ENCODE data around the gene RNF17.

Gene RNF17

GRCh38 chr13:24734950-24735349 lies 29.0 kb upstream of the RNF17 start:
- no peak for DNase-seq (ENCODE audit: low spot score)
- TF ChIP-seq CTCF (IDR thresholded peaks at IDR 0.05; ENCODE audit: borderline replicate concordance, control extremely low read depth, extremely low read depth, insufficient read depth, missing control alignments), result no peak

GRCh38 chr13:24737042-24737441 lies 26.9 kb upstream of the RNF17 start:
- in situ Hi-C loops (cut with MboI; ENCODE audit: low sequenced_read_pairs, unreplicated experiment), result loop anchor here (25.0 kb wide), 1 partner anchor 250 kb away; no protein-coding TSS in a partner anchor
- no peak for TF ChIP-seq CTCF (IDR thresholded peaks at IDR 0.05; ENCODE audit: borderline replicate concordance, control extremely low read depth, extremely low read depth, insufficient read depth, missing control alignments)

More at GRCh38 chr13:24734950-24735349, 29.0 kb upstream of the RNF17 start:
- in situ Hi-C loops (cut with MboI; ENCODE audit: low sequenced_read_pairs, unreplicated experiment), result loop anchor here (25.0 kb wide), 1 partner anchor 252 kb away; no protein-coding TSS in a partner anchor

GRCh38 chr13:24738366-24738847 lies 25.6 kb upstream of the RNF17 start:
- TF ChIP-seq CTCF (IDR thresholded peaks at IDR 0.05; ENCODE audit: borderline replicate concordance, control extremely low read depth, extremely low read depth, insufficient read depth, missing control alignments), result no peak
- DNase-seq (ENCODE audit: low spot score), result no peak
- in situ Hi-C loops (cut with MboI; ENCODE audit: low sequenced_read_pairs, unreplicated experiment), result loop anchor here (25.0 kb wide), 1 partner anchor 249 kb away; no protein-coding TSS in a partner anchor

More at GRCh38 chr13:24737042-24737441, 26.9 kb upstream of the RNF17 start:
- DNase-seq (ENCODE audit: low spot score), result no peak

GRCh38 chr13:24740014-24740890 lies 23.7 kb upstream of the RNF17 start:
- in situ Hi-C loops (cut with MboI; ENCODE audit: low sequenced_read_pairs, unreplicated experiment), result loop anchor here (25.0 kb wide), 1 partner anchor 247 kb away; no protein-coding TSS in a partner anchor
- DNase-seq (ENCODE audit: low spot score), result no peak
- no peak for TF ChIP-seq CTCF (IDR thresholded peaks at IDR 0.05; ENCODE audit: borderline replicate concordance, control extremely low read depth, extremely low read depth, insufficient read depth, missing control alignments)

GRCh38 chr13:24741016-24741662 lies 22.8 kb upstream of the RNF17 start:
- TF ChIP-seq CTCF (IDR thresholded peaks at IDR 0.05; ENCODE audit: borderline replicate concordance, control extremely low read depth, extremely low read depth, insufficient read depth, missing control alignments), result no peak
- DNase-seq (ENCODE audit: low spot score), result peak; percentile 71
- in situ Hi-C loops (cut with MboI; ENCODE audit: low sequenced_read_pairs, unreplicated experiment), result loop anchor here (25.0 kb wide), 1 partner anchor 246 kb away; no protein-coding TSS in a partner anchor

- DNase-seq (ENCODE audit: low spot score), result no peak
- in situ Hi-C loops (cut with MboI; ENCODE audit: low sequenced_read_pairs, unreplicated experiment), result loop anchor here (25.0 kb wide), 1 partner anchor 246 kb away; no protein-coding TSS in a partner anchor
- no peak for TF ChIP-seq CTCF (IDR thresholded peaks at IDR 0.05; ENCODE audit: borderline replicate concordance, control extremely low read depth, extremely low read depth, insufficient read depth, missing control alignments)
These were observed 22.2 kb upstream of the RNF17 start for GRCh38 chr13:24741791-24742190.

Data from GM13976 (cell line).